OCI-LY3 (cell line): ENCODE measurements around the gene NMNAT1.

Experiments used
- H2AFZ ChIP-seq: fragments of 200-600, 300-600 bp; shearing (Covaris generic); 2 replicates; pipeline ENCODE4 v1.6.0; 2014; ENCODE audit warnings: antibody characterized with exemption, low read depth, low read length
- H3K27ac ChIP-seq: fragments of 200-600, 300-600 bp; sonication (generic); 2 replicates; pipeline ENCODE4 v1.5.1; 2014; ENCODE audit warnings: mild to moderate bottlenecking, low read length, moderate library complexity, mixed read lengths
- H3K27me3 ChIP-seq: fragments of 200-600, 300-600 bp; sonication (generic); 2 replicates; pipeline ENCODE4 v1.6.1; 2014; ENCODE audit warnings: low read depth, low read length, mixed read lengths
- H3K36me3 ChIP-seq: fragments of 200-600, 300-600 bp; sonication (generic); replicated peaks from 2 replicates; pipeline ENCODE3; 2014; ENCODE audit warnings: low read depth, low read length, mixed read lengths
- H3K4me1 ChIP-seq: fragments of 300-600, 200-600 bp; sonication (generic); 2 replicates; pipeline ENCODE4 v1.6.1; 2014; ENCODE audit warnings: low read length, mixed read lengths
- H3K4me2 ChIP-seq: fragments of 200-600, 300-600 bp; sonication (generic); 2 replicates; pipeline ENCODE4 v1.6.1; 2014; ENCODE audit warnings: low read length, mixed read lengths
- H3K4me3 ChIP-seq: fragments of 300-600, 200-600 bp; sonication (generic); 2 replicates; pipeline ENCODE4 v1.5.1; 2014; ENCODE audit warnings: antibody characterized with exemption, mild to moderate bottlenecking, low read length, moderate library complexity
- H3K79me2 ChIP-seq: fragments of 300-600, 200-600 bp; shearing (Covaris generic); 2 replicates; pipeline ENCODE4 v1.6.1; 2014; ENCODE audit warnings: mild to moderate bottlenecking, low read length, mixed read lengths
- H3K9ac ChIP-seq: fragments of 300-600, 200-600 bp; shearing (Covaris generic); 2 replicates; pipeline ENCODE4 v1.6.0; 2014; ENCODE audit warnings: mild to moderate bottlenecking, low read length, moderate library complexity
- H3K9me3 ChIP-seq: fragments of 200-600, 300-600 bp; shearing (Covaris generic); 2 replicates; pipeline ENCODE4 v1.6.1; 2014; ENCODE audit warnings: low read length, mixed read lengths; ENCODE audit not compliant: insufficient read depth
- H4K20me1 ChIP-seq: fragments of 200-600, 300-600 bp; sonication (generic); 2 replicates; pipeline ENCODE4 v1.6.1; 2016; ENCODE audit warnings: low read length, mixed read lengths; ENCODE audit not compliant: insufficient read depth
- EZH2phosphoT487 ChIP-seq: fragments of 200-600 bp; shearing (Covaris generic); IDR thresholded peaks from 2 replicates; pipeline ENCODE4 v1.6.1; 2018; ENCODE audit warnings: antibody characterized with exemption, mixed run types, low read depth
- TF ChIP-seq, protein P1 (sequence below): fragments of 200-600, 300-600 bp; sonication (generic); IDR thresholded peaks from 2 replicates; pipeline ENCODE4 v1.5.1; 2014; ENCODE audit warnings: antibody characterized with exemption, low read length, low read depth

The NMNAT1 gene

GRCh38 chr1:10032590-10033358 lies 89.5 kb downstream of the NMNAT1 start, which contains the start of gene UBE4B:
UBE4B (plus strand) TSS chr1:10032958; CDS start chr1:10033671, 713 bp downstream.
- H3K9ac ChIP-seq, result peak within 1 kb of the TSS; percentile 82
- H3K4me3 ChIP-seq, result peak within 1 kb of the TSS; percentile 97
- H4K20me1 ChIP-seq, result no peaks in the 10 kb centered on the region
- peaks cover 29% of the 10 kb centered on the region for H3K79me2 ChIP-seq
- peaks cover 14% of the 10 kb centered on the region for H3K4me1 ChIP-seq
- peak within 1 kb of the TSS; percentile 98 for H2AFZ ChIP-seq
- H3K27me3 ChIP-seq, result no peaks in the 10 kb centered on the region
- H3K9me3 ChIP-seq, result no peaks in the 10 kb centered on the region
- no peaks in the 10 kb centered on the region for H3K36me3 ChIP-seq
- H3K4me2 ChIP-seq, result peak within 1 kb of the TSS; percentile 90
- TF ChIP-seq, protein P1, sequence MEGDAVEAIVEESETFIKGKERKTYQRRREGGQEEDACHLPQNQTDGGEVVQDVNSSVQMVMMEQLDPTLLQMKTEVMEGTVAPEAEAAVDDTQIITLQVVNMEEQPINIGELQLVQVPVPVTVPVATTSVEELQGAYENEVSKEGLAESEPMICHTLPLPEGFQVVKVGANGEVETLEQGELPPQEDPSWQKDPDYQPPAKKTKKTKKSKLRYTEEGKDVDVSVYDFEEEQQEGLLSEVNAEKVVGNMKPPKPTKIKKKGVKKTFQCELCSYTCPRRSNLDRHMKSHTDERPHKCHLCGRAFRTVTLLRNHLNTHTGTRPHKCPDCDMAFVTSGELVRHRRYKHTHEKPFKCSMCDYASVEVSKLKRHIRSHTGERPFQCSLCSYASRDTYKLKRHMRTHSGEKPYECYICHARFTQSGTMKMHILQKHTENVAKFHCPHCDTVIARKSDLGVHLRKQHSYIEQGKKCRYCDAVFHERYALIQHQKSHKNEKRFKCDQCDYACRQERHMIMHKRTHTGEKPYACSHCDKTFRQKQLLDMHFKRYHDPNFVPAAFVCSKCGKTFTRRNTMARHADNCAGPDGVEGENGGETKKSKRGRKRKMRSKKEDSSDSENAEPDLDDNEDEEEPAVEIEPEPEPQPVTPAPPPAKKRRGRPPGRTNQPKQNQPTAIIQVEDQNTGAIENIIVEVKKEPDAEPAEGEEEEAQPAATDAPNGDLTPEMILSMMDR, result peak; percentile 67
- no peak for TF ChIP-seq EZH2phosphoT487
- peak within 1 kb of the TSS; percentile 65 for H3K27ac ChIP-seq

GRCh38 chr1:10033359-10033845 lies 90.1 kb downstream of the NMNAT1 start:
- peaks cover 29% of the 10 kb centered on the region for H3K79me2 ChIP-seq
- peak overlapping the region; percentile 97 for H3K4me3 ChIP-seq
- H2AFZ ChIP-seq, result peak overlapping the region; percentile 43; the same call in 1 of the 2 replicates
- H4K20me1 ChIP-seq, result no peaks in the 10 kb centered on the region
- no peaks in the 10 kb centered on the region for H3K27me3 ChIP-seq
- TF ChIP-seq, protein P1, result no peak
- no peak for TF ChIP-seq EZH2phosphoT487
- peak overlapping the region; percentile 90 for H3K4me2 ChIP-seq
- H3K9ac ChIP-seq, result peak overlapping the region; percentile 82
- no peaks in the 10 kb centered on the region for H3K36me3 ChIP-seq
- no peaks in the 10 kb centered on the region for H3K9me3 ChIP-seq
- peaks cover 14% of the 10 kb centered on the region for H3K4me1 ChIP-seq
- H3K27ac ChIP-seq, result peak overlapping the region; percentile 65
